ENCODE measurements around the gene TRERF1. TPM values are rescaled to one million over a fixed set of nuclear protein-coding genes. Genes with fewer than 3 reads are reported as not detected.

Gene TRERF1
- total and polyA plus RNA-seq, 12 donors, result 4.7 to 16.6 (median 8.0) TPM

GRCh38 chr6:42440778-42441696, 10.7 kb downstream of the TRERF1 start:
- no peaks in the 10 kb centered on the region for H3K36me3 ChIP-seq (replicated peaks in 1 of 2)
- no peaks in the 10 kb centered on the region for H3K9me3 ChIP-seq (replicated peaks in 1 of 3)
- H3K4me3 ChIP-seq, result peak overlapping the region in 2 of 4 donors; percentile 12 to 20
- no peaks in the 10 kb centered on the region for H3K27me3 ChIP-seq
- WGBS, 4 donors, result 25 to 37% (median 30%) methylated on average over 12 of the region's 12 CpGs
- peak overlapping the region; percentile 56 to 93 (median 84) for H3K27ac ChIP-seq
- TF ChIP-seq CTCF (IDR thresholded peaks at IDR 0.05) (no peak), POLR2A (IDR thresholded peaks at IDR 0.05) (peak in 1 of 2 donors; percentile 50)
- H3K4me1 ChIP-seq (replicated peaks in 1 of 2), result peaks cover 29 to 35% of the 10 kb centered on the region in 2 donors
- peak; percentile 48 to 80 (median 69) for DNase-seq
- intact Hi-C loops (cut with DNase I), result no loop called here

GRCh38 chr6:42440027-42440426, 11.7 kb downstream of the TRERF1 start:
- intact Hi-C loops (cut with DNase I), result no loop called here
- TF ChIP-seq CTCF (IDR thresholded peaks at IDR 0.05) (no peak), POLR2A (IDR thresholded peaks at IDR 0.05) (no peak)
- Histone ChIP-seq H3K36me3 (replicated peaks in 1 of 2) (no peaks in the 10 kb centered on the region), H3K27me3 (no peaks in the 10 kb centered on the region), H3K4me3 (no peak overlapping the region), H3K4me1 (replicated peaks in 1 of 2) (peaks cover 29 to 35% of the 10 kb centered on the region in 2 donors), H3K27ac (peak overlapping the region; percentile 56 to 93 (median 84)), H3K9me3 (replicated peaks in 1 of 3) (no peaks in the 10 kb centered on the region)
- DNase-seq, result peak in 2 of 7 donors; percentile 13 to 47
- 68 to 73% (median 71%) methylated on average over 6 of the region's 6 CpGs for WGBS, 4 donors

- Histone ChIP-seq H3K27ac (peak overlapping the region in 1 of 5 donors; percentile 20), H3K4me1 (replicated peaks in 1 of 2) (peaks cover 21 to 23% of the 10 kb centered on the region in 2 donors), H3K27me3 (no peaks in the 10 kb centered on the region), H3K36me3 (replicated peaks in 1 of 2) (no peaks in the 10 kb centered on the region), H3K4me3 (no peak overlapping the region), H3K9me3 (replicated peaks in 1 of 3) (peaks cover 0 to 12% (median 0%) of the 10 kb centered on the region in 3 donors)
- WGBS, 4 donors, result 85 to 95% (median 92%) methylated on average over 2 of the region's 2 CpGs
- DNase-seq, result peak in 1 of 7 donors; percentile 7
- intact Hi-C loops (cut with DNase I), result no loop called here
- TF ChIP-seq POLR2A (IDR thresholded peaks at IDR 0.05) (no peak), CTCF (IDR thresholded peaks at IDR 0.05) (no peak)
These were observed 14.9 kb downstream of the TRERF1 start for GRCh38 chr6:42436825-42437224.

GRCh38 chr6:42434237-42434636, 17.5 kb downstream of the TRERF1 start:
- no peak overlapping the region for H3K4me3 ChIP-seq
- H3K36me3 ChIP-seq (replicated peaks in 1 of 2), result no peaks in the 10 kb centered on the region
- no peak for DNase-seq
- no peak for TF ChIP-seq POLR2A (IDR thresholded peaks at IDR 0.05)
- TF ChIP-seq CTCF (IDR thresholded peaks at IDR 0.05), result no peak
- intact Hi-C loops (cut with DNase I), result no loop called here
- H3K9me3 ChIP-seq (replicated peaks in 1 of 3), result peaks cover 0 to 12% (median 0%) of the 10 kb centered on the region in 3 donors
- 95 to 98% (median 97%) methylated on average over 2 of the region's 2 CpGs for WGBS, 4 donors
- peaks cover 4 to 6% of the 10 kb centered on the region in 2 donors for H3K4me1 ChIP-seq (replicated peaks in 1 of 2)
- H3K27me3 ChIP-seq, result no peaks in the 10 kb centered on the region
- H3K27ac ChIP-seq, result no peak overlapping the region
